AG10803 (cell line): ENCODE results near the gene EHHADH.

Experiments
- DNase-seq: peaks from one replicate; pipeline ENCODE4 v3.0.0; 2010; ENCODE audit warnings: low read depth
- H3K4me3 ChIP-seq: 2 replicates; pipeline ENCODE4 v1.5.1; 2011; ENCODE audit warnings: mild to moderate bottlenecking, low read length, control low read depth
- CTCF ChIP-seq: conservative IDR thresholded peaks from 2 replicates; pipeline ENCODE4 v1.5.1; 2011; ENCODE audit warnings: mild to moderate bottlenecking, low read length, control low read depth, inconsistent platforms

EHHADH gene

DNA sequence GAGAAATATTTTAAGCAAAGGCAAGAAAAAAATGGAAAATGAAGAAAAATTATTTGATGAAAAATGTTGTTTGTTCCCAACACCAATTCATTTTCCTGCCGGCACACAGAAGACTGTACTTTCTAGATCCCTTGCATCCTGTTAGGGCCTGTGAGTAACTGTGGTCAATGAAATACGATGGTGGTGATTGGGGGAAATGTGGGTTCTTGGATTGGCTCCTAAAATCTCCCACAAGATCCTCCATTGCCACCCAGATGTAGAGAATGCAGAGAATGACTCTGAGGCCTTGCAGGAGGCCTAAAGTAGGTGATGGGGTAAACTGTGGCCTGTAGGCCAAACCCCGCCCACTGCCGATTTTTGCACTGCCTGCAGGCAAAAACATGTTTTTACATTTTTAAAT lies 54.6 kb downstream of the EHHADH start:
- TF ChIP-seq CTCF = no peak
- peak; percentile 31 for DNase-seq
- no peak overlapping the region for H3K4me3 ChIP-seq

DNA sequence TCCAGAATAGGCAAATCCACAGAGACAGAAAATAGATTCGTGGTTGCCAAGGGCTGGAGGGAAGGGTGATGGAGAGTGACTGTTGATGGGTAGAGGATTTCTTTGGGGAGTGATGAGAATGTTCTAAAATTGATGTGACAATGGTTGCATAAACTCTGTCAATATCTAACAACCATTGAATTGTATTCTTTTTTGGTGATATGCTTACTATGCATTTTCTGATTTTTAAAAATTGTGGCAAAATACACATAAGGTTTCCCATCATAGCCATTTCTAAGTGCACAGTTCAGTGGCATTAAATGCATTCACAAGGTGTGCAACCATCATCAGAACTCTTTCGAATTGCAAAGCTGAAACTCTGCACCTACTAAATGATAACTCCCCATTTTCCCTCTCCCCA lies 56.8 kb downstream of the EHHADH start:
- no peak for TF ChIP-seq CTCF
- H3K4me3 ChIP-seq = no peak overlapping the region
- DNase-seq = no peak

DNA sequence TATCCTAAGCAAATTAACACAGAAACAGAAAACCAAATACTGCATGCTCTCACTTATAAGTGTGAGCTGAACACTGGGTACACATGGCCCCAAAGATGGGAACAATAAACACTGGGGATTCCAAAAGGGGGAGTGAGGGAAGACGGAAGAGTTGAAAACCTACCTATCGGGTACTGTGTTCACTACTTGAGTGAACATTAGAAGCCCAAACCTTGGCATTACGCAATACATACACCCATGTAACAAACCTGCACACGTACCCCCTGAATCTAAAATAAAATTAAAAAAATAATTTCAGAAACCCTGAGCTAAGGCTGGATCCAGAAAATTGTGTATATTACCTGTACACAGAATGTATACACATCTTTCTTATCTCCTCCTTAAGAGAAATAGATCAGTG lies 58.2 kb downstream of the EHHADH start:
- DNase-seq = no peak
- TF ChIP-seq CTCF = no peak
- no peak overlapping the region for H3K4me3 ChIP-seq

DNA sequence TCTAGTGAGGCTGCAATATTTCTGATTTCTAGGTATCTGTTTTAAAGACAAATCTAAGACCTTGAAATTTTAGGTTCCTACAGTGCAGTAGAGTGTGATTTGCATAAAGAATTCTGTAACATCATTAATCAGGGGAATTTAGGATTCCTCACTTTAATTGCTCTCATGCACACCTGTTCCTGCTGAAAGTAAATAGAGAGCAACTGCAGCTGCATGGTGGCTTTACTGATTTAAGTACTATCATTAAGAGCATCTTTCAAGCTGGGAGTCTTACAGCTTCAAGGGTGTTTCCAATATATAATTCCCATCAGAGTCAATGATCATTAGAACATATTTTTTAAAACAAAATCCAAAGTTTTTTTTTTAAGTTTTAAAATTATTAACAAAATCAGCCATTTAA lies 65.0 kb downstream of the EHHADH start:
- no peak for TF ChIP-seq CTCF
- H3K4me3 ChIP-seq = no peak overlapping the region
- DNase-seq = no peak

- H3K4me3 ChIP-seq = no peak overlapping the region
- no peak for DNase-seq
- TF ChIP-seq CTCF = no peak
These were observed 66.5 kb downstream of the EHHADH start for GRCh38 chr3:185187391-185187790.

DNA sequence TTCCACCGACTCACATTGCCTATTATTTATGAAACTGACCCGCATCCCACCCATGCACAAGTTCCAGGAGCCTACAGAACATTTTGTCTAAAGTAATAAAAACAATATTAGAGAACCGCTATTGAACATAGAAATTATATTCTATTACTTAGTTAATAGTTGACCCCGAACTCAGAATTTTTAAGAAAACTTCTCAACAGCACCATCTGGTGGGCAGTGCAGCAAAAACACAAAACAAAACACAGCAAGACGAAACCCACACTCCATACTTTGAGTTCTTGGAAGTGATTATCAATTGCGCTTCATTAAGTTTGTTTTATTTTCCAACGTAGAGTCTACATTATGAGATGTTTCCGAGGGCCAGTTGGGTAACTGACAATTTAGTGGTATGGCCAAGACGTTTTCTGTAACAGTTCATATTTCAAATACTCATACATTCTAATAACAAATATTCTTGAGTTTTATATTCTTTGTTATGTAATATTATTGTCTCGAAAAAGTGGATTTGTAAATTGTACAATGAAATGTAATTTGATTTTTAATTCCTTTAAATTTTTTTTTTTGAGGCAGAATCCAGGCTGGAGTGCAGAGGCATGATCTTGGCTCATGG lies 77.0 kb downstream of the EHHADH start:
- peak; percentile 35 for DNase-seq
- H3K4me3 ChIP-seq = no peak overlapping the region
- TF ChIP-seq CTCF = peak; percentile 80

- peak; percentile 48 for DNase-seq
- no peak for TF ChIP-seq CTCF
- no peak overlapping the region for H3K4me3 ChIP-seq
These were observed 78.4 kb downstream of the EHHADH start for GRCh38 chr3:185175370-185175987.
